ENCODE data around the gene MARVELD2.

GRCh38 chr5:69450116-69450515, 35.2 kb downstream of the MARVELD2 start:
- TF ChIP-seq CTCF (IDR thresholded peaks at IDR 0.05 in 2 of 3, conservative IDR thresholded peaks at IDR 0.05 in 1 of 3; ENCODE audit: borderline replicate concordance in 1 of 3, insufficient read depth in 1 of 3, low read depth in 2 of 3, low read length in 2 of 3) (no peak), ZFX (IDR thresholded peaks at IDR 0.05) (no peak), POLR2AphosphoS5 (IDR thresholded peaks at IDR 0.05; ENCODE audit: low read depth, low read length) (no peak), YY1 (IDR thresholded peaks at IDR 0.05; ENCODE audit: extremely low read depth, insufficient replicate concordance, low read depth, low read length) (no peak), POLR2A (IDR thresholded peaks at IDR 0.05; ENCODE audit: borderline replicate concordance, extremely low read depth, insufficient read depth, insufficient read length) (no peak)
